Inflammatory macrophage treated with lipopolysaccharide for 1 hour (primary cell): Measurements from ENCODE around the gene POLR2E.
A peak's percentile ranks its signal among the peaks of the same experiment; 100 is the strongest.

Source experiments
- DNase-seq, 2 donors: peaks; one replicate each; pipeline ENCODE4 v3.0.0-alpha.2; 2020 to 2022

The POLR2E gene

DNA sequence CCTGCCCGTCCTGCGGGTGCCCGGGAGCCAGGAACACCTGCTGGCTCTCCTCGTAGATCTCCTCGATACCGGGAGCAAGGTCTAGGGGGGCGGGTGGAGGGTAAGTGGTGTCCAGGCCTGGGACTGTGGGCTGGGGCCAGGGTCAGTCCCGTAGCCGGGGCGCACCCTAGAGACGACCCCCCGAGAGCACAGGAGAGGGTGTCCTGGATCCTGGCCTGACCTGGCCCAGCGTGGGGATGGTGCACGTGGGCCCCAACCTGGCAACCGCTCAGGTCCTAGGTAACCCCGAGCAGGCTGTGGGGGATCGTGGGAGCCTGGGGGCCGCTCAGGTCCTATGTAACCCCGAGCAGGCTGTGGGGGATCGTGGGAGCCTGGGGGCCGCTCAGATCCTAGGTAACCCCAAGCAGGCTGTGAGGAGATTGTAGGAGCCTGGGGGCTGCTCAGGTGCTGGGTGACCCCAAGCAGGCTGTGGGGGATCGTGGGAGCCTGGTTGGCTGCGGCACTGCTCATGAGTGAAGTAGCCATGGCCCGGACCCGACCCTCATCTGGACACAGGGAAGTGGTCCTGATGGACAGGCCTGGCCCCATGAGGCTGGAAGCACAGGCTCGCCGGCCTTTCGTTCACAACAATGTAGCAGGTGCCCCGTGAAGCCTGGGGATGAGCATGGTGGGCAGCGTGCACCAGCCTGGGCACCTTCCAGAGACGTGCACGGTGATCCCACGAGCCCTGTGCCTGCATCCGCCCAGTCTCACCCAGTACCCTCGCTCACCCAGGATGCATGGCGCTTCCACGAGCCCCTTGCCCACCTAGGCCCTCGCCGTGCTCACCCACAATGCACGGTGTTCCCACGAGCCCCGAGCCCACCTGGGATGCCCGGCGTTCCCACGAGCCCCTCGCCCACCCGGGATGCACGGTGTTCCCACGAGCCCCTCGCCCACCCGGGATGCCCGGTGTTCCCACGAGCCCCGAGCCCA is 14.8 kb upstream of the POLR2E start:
- DNase-seq, result no peak

DNA sequence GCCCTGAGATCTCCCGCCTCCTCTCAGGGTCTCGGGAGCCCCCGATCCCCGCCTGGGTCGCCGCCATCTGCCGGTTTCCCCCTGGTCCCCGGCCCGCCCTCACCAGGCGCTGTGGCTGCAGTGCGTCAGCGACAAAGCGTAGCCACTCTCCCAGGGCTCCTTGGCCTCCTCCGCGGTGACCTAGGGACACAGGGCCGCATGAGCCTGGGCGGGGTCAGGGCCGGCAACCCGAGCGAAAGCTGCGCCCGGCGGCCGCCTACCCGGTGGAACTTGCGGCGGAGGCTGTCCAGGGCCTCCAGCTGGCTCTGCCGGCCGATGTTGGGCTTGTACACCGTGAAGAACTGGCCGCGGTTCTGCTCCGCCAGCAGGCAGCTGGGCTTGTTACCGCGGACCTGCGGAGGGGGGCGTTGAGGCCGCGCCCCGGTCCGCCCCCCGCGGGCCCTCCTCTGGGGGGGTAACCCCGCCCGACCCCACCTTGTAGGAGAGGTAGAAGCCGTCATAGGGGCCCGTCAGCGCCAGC is 13.9 kb upstream of the POLR2E start:
- no peak for DNase-seq

DNA sequence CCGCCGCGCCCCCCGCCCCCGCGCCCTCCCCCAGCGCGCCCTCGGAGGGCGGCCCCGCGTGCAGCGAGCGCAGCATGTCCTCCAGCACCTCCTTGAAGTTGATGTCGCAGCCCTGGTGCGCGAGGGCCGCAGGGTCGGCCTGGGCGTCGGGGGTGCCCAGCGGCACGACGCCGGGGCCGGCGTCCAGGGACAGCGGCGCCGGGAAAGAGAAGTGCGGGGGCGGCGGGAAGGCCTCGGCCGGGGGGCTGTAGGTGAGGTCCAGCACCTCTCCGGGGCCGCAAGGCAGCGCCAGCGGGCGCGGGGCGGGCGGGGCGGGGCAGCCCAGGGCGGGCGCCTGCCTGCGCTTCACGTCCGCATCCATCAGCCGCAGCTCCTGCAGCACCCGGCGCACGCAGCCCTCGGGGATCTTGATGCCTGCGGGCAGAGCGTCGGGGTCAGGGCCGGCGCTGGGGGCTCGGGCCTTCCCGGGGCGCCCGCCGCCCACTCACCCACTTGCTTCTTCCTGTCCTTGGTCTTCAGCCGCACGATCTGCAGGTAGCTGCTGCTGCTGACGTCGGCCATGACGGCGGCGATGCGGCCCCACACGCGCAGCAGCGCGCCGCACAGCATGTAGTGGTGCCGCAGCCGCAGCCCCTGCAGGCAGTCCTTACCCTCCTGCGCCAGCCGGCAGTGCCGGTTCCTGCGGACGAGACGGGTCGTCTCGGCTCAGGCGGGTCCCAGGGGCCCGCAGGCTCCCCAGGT is 13.3 kb upstream of the POLR2E start:
- no peak for DNase-seq

DNA sequence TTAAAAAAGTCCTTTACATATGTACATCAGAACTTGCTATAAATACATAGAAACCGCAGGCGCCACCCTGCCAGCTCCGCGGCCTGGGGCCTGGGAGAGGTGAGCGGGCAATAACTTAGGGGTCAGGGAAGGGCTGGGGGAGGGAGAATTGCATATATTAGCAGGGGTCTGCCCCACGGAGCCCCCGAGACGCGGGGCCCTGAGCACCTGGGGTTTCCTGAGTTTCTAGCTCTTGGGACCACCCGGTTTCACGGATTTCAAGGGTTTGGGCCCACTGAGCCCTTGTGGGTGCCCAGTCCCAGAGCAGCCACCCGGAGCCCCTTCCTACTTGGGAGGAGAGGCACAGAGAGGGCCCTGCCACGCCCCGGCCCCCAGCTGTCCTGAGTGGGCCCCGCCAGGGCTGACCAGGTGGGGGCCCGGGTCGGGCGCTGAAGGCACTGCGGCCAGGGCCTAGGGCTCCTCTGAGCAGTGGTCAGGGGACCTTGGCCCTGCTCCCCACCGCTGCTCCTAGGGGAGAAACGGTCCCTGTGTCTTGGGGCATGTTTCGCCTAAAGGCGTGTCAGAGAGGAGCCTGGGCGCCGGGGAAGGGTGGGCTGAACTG is 12.6 kb upstream of the POLR2E start:
- no peak for DNase-seq

DNA sequence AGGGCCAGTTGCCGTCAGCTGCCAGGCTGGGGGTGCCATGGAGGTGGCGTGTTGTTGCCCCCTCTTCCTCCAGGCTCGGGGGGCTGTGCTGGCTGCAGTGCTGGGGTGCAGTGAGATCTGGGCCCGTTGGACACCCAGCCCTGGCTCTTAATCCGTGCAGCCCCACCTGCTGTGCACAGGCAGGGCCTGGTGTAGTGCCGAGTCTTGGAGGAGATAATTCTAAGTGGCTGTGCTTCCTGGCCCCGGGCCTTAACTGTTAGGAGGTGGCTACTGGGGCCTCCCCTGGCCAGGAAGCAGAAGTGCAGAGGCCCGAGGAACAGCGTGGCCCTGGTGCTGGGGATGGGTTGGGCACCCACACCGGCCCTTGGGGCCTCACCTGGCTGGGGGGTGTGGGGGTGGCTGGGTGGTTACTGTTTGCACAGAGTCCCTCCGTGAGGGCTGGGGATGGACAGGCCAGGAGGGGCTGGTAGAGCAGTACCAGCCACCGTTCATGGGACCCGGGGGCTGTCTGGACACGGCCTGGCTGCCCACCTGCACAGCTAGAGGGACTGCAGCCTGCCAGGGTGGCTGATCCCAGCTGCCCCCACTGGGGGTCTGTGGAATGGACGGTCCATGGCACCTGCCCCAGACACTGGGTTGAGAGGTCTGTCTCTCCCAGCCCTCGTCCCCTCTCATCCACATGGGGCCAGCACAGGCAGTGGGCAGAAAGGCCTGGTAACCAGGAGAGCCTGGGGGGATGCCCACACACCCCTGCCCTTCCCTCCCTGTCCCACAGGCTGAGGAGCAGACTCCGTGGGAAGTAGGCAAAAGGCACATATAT is 11.9 kb upstream of the POLR2E start:
- no peak for DNase-seq

DNA sequence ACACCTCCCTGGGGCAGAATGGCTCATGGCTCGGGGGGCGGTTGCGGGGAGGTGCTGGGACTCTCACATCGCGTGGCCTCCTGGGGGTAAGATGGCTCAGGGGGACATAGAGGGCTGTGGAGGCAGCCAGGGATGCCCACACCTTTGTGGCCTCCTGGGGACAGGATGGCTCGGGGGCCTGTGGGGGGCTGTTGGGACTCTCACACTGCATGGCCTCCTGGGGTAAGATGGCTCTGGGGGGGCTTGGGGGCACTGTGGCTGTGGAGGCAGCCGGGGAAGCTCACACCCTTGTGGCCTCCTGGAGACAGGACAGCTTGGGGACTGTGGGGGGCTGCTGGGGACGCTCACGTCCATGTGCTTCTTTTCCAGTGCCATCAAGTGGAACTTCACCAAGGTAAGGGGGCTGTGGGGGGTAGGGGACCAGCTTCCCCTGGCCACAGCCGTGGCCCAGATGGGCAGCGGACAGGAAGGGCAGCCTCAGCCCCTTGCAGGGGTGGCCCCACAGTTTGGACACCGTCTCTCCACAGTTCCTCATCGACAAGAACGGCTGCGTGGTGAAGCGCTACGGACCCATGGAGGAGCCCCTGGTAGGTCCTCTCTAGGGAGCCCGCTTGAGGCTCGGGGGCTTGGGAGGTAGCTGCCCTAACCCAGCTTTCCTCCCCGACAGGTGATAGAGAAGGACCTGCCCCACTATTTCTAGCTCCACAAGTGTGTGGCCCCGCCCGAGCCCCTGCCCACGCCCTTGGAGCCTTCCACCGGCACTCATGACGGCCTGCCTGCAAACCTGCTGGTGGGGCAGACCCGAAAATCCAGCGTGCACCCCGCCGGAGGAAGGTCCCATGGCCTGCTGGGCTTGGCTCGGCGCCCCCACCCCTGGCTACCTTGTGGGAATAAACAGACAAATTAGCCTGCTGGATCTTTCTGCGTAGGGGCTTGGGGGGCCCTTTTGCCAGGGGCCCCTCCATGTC is 11.0 kb upstream of the POLR2E start:
- no peak for DNase-seq

DNA sequence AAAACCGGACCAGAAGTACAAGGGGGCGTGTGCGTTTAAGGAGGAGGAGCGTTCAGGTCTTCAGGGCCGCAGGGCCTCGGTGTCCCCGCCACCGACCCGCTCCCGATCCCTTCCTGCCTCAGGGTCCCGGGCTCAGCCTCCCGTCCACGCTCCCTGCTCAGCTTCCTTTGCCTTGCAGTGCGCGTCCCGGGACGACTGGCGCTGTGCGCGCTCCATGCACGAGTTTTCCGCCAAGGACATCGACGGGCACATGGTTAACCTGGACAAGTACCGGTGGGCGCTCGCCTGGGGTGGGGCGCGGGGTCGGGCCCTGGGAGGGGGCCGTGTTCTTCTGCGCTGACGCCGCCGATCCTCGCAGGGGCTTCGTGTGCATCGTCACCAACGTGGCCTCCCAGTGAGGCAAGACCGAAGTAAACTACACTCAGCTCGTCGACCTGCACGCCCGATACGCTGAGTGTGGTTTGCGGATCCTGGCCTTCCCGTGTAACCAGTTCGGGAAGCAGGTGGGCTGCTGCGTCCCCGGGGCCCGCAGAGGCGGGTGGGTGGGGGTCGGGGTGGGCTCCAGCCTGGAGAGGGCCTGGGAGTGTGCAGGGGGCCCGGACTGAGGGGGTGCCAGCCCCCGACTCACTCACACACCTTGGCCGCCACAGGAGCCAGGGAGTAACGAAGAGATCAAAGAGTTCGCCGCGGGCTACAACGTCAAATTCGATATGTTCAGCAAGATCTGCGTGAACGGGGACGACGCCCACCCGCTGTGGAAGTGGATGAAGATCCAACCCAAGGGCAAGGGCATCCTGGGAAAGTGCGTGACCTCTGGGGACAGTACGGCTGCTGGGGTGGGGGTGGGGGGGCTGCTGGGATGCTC is 10.1 kb upstream of the POLR2E start:
- no peak for DNase-seq

DNA sequence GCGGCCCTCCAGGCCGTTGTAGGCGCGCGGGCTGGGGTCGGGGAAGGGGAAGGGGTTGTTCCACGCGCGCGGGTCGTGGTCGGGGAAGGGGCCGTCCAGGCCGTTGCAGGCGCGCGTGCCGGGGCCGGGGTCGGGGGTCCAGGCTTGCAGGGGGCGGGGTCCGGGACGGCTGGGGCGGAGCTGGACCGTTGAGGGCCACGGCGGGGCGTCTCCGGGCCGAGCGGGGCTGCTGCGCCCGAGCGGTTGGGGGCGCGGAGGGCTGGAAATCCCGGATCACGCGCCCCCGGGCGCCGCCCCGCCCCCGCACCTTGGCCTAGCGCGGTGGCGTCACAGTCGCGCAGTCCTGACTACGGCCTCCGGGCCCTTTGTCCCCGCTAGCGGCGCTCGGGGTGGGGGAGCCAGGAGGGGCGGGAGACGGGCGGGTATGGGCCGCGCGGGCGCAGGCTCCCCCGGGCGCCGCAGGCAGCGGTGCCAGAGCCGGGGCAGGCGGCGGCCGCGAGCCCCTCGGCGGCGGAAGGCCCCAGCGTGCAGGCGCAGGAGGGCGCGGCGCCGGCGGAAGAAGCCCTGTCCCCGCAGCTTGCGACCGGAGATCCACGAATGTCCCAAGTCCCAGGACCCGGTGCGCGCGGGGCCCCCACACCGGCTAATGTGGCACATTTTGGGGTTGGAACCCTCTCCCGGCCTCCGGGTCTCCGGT is 9.3 kb upstream of the POLR2E start:
- peak; percentile 89 to 90 for DNase-seq

DNA sequence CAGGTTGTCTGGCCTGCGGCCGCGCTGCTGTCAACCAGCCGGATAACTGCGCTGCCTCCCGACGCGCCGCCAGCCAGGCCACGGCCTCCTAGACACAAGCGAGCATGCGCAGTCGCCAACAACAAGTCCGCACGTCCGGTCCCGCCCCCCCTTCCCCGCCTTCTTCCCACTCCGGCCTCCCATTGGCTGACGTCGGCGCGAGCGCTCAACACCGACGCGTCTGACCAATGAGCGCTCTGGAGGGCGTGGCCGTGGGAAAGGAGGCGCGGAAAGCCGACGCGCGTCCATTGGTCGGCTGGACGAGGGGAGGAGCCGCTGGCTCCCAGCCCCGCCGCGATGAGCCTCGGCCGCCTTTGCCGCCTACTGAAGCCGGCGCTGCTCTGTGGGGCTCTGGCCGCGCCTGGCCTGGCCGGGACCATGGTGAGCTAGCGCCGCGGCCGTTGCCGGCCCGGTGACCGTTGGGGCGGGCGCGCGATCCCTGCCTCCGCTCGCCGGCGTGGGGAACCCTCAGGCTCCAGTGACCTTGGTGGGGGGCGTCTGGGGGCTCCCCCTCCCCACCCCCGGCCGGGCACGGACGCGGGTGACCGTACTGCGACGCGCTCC is 8.6 kb upstream of the POLR2E start, which contains the start of gene GPX4:
Gene GPX4, plus strand, starts transcription at position 287 of the 603 bp plus-strand sequence. Its CDS starts 50 bp downstream, at position 337.
- DNase-seq, result peak; percentile 99

DNA sequence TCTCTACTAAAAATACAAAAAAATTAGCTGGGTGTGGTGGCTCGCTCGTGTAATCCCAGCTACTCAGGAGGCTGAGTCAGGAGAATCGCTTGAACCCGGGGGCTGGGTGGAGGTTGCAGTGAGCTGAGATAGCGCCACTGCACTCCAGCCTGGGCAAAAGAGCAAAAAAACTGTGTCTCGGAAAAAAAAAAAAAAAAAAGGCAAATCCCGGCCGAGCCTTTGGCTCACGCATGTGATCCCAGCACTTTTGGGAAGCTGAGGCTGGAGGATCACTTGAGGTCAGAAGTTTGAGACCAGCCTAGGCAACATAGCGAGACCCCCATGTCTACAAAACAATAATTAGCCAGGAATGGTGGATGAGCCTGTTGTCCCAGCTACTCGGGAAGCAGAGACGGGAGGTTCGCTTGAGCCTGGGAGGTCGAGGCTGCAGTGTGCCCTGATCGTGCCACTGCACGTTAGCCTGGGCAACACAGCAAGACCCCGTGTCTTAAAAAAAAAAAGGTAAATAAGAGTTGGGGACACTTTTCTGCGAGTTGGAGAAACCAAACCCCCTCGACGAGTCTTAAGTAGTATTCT is 8.0 kb upstream of the POLR2E start:
- no peak for DNase-seq

DNA sequence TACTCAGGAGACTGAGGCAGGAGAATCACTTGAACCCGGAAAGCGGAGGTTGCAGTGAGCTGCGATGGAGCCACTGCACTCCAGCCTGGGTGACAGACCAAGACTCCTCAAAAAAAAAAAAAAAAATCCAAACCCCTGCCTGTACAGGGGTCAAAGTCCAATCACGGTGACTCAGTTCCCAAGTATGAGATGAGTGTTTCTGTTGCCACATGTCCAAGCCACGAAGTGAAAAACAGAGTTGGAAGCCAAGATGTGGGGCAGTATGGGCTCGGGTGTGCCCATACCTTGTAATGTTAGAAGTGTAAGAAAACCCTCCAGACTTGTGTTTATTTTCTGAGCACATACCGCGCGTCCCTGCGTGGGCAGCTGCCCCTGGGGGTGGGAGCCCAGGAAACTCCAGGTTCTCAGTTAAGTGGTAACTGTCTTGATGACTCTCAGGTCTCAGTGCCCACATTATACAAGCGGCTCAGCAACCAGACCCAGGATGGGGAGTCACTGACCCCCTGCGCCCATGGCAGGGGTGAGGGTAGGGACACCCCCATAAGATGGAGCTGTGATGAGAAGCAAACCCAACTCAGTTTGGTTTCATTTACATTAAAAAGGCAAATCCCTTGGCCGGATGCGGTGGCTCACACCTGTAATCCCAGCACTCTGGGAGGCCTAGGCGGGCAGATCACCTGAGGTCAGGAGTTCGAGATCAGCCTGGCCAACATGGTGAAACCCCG is 7.4 kb upstream of the POLR2E start:
- DNase-seq, result peak; percentile 68 to 87

DNA sequence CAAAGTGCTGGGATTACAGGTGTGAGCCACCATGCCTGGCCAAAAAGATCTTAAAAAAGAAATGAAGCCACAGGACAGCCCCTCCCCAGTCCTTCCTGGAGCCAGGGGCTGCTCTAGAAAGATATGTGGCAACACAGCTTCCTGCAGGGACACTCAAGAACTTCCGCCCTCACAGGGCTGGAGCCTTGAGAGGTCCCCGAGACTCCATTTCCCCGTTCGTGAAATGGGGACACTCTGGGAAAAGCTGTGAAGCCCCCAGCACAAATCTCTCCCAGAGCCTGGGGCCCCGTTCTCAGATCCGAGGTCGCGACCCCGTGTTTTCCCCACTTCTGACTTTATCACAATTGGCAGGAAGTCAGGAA is 6.1 kb upstream of the POLR2E start:
- DNase-seq, result peak; percentile 54 to 76

DNA sequence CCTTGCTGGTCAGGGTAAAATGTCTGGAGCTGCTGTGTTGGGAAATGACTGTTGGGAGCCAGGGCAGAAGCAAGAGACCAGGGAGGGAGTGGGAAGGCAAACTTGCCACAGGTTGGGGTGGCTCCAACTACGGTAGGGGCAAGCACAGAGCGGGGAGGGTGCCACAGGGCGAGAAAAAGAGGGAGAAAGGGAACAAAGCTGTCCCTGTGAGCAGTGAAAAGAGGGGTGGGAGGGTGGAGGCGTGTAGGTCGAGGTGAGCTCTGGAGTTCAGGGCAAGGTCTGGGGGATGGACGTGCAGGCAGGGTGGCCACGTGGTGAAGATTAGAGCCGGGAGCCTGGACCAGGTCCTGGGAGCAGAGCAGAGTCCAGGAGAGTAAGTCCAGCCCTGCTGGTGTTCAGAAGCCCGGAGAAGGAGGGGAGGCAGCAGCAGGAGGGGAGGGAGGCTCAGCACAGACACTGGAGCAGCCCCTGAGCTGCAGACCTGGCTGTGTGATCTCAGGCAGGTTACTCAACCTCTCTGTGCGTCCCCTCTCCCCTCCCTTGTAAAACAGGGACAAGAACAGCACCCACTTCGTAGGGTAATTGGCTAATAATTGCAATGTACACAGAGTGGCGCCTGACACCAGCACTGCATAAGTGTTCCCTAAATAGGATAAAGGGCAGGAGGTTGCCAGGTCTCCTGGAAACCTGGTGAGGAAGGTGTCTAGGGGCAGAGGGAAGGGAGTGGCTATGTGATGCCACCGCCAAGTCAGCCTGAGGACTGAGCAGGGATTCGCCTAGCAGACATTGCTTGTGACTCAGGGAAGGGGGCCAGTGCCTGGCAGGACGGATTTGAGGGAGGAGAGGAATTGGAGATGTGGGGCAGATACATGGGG is 3.2 kb upstream of the POLR2E start:
- no peak for DNase-seq

DNA sequence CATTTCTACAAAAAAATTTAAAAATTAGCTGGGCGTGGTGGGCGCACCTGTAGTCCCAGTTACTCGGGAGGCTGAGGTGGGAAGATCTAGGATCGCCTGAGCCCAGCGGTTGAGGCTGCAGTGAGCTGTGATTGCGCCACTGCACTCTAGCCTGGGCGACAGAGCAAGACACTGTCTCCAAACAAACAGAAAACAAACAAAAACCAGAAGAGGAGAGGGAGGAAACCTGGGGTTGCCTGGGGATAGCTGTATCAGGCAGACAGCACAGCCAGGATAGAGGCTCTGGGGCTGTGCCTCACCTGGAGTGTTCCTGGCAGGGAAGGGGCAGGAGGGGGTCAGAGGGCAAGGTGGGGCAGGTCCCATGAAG is 2.6 kb upstream of the POLR2E start:
- no peak for DNase-seq

DNA sequence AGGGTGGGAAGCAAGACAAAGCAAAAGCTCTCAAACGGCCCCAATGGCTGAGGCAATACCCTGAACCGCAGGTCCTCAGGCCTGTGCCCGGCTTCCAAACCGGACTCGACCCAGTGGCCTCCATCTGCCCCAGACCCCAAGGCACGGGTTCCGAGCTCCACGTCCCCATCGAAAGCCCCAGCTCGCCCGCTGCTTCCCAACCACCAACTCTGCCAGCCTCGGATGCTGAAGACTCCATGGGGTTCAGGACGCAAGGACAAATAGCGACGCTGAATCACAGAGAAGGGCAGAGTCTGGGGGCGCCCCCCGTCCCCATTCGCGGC is 559 bp downstream of the POLR2E start:
- DNase-seq, result no peak

DNA sequence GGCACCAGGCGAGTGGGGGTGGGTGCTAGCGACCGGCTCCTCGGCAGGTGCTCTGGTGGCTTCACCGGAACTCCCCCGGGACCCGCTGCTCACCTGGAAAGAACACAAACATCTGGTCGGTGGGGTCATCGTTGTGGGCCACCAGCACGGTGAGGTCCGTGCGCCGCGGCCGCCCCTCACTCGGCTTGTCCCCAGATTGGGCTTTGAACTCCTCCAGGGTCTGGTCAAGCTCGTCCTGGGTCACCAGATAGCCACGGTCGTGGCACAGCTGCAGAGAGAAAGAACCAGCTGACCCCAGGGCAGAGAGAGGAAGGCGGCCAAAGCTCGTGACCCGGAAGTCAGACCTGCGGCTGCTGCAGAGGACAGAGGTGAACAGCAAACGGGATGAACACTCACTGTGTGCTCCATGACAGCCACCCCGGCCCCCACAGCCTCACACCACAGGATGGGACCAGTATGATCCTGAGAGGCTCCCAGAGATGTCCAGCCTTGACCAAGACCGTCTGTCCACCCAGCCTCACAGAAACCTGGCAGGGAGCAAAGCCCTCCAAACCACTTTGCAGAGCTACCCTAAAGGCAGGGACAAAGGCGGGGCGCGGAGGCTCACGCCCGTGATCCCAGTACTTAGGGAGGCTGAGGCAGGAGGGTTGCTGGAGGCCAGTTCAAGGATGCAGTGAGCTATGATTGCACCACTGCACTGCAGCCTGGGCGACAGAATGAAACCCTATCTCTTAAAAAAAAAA is 1.2 kb downstream of the POLR2E start:
- no peak for DNase-seq
